K562 (cell line): Measurements from ENCODE around the gene DHDH. TPM values are rescaled to one million over a fixed set of nuclear protein-coding genes. Genes with fewer than 3 reads are reported as not detected.
A peak's percentile ranks its signal among the peaks of the same experiment; 100 is the strongest.

Experiments
- ATAC-seq: fragments of 200-7000 bp; cut with Tn5 transposase; 3 replicates; pipeline ENCODE4 v1.9.1; 2020; ENCODE audit warnings: moderate library complexity
- BruUV-seq: library from RNA; stranded (reverse); fragments of 400-500 nt; replicated peaks from 2 replicates; lab custom pipeline; 2021; lab: Mats Ljungman, UMichigan
- CTCF ChIA-PET: fragments of 300-600 bp; formaldehyde crosslinking; extraction: SDS; loops from one replicate; lab custom pipeline; 2021; ENCODE audit warnings: low intra/inter-chr PET ratio; lab: Yijun Ruan, JAX
- POLR2A ChIA-PET: fragments of 300-600, 350-650 bp; sonication (Branson Sonifier 250); formaldehyde crosslinking; extraction: SDS; loops from one replicate; lab custom pipeline; 2021; ENCODE audit warnings: antibody characterized with exemption, inconsistent platforms; lab: Yijun Ruan, JAX
- DNase-seq, 4 experiments: peaks; one replicate each; pipeline versions ENCODE4 v3.0.0 to v3.0.0-alpha.2; 2011 to 2018; ENCODE audit warnings: low spot score in 3 of 4, mixed read lengths in 3 of 4; ENCODE audit errors: extremely low read depth in 1 of 4
- FAIRE-seq: peaks from 2 replicates; lab custom pipeline; 2011; peaks lifted over from hg19 to GRCh38; lab: Jason Lieb, UNC
- H2AFZ ChIP-seq: 2 replicates; pipeline ENCODE4 v1.6.0; 2011; ENCODE audit warnings: low read depth, low read length, control low read depth, inconsistent platforms
- H3K27ac ChIP-seq: fragments of 200-600 bp; 3 replicates; pipeline ENCODE4 v1.8.0; 2011; ENCODE audit warnings: low read depth, mild to moderate bottlenecking, control low read depth, inconsistent platforms, low read length, moderate library complexity, mixed read lengths; ENCODE audit errors: extremely low read depth
- H3K27me3 ChIP-seq, 2 experiments: fragments of 300-600 bp in 1 of 2; 2 replicates in 1 of 2; 3 replicates in 1 of 2; pipeline versions ENCODE4 v1.6.0 to v1.8.0; 2011; ENCODE audit warnings: inconsistent platforms in 2 of 2, low read length in 2 of 2, mild to moderate bottlenecking in 1 of 2, mixed read lengths in 1 of 2, moderate library complexity in 1 of 2; ENCODE audit not compliant: control insufficient read depth in 2 of 2, insufficient read depth in 2 of 2
- H3K36me3 ChIP-seq: fragments of 300-600 bp; 3 replicates; pipeline ENCODE4 v1.8.0; 2011; ENCODE audit warnings: mild to moderate bottlenecking, low read length, inconsistent platforms; ENCODE audit not compliant: control insufficient read depth, insufficient read depth
- H3K4me1 ChIP-seq, 2 experiments: fragments of 200-600 bp in 1 of 2; replicated peaks in 1 of 2; 2 replicates in 1 of 2; 3 replicates in 1 of 2; pipeline versions ENCODE4 v1.5.1 to v1.8.0; 2011; ENCODE audit warnings: inconsistent platforms in 2 of 2, low read length in 2 of 2, mild to moderate bottlenecking in 1 of 2, mixed read lengths in 1 of 2, moderate library complexity in 1 of 2; ENCODE audit not compliant: control insufficient read depth in 2 of 2, insufficient read depth in 2 of 2
- H3K4me2 ChIP-seq: 2 replicates; pipeline ENCODE4 v1.6.1; 2011; ENCODE audit warnings: low read length, control low read depth, inconsistent platforms, mixed read lengths; ENCODE audit not compliant: insufficient read depth
- H3K4me3 ChIP-seq: fragments of 200-600 bp; sonication (generic), shearing (Covaris generic); 2 replicates; pipeline ENCODE4 v1.5.1; 2016; ENCODE audit warnings: control low read depth, inconsistent platforms
- H3K79me2 ChIP-seq: fragments of 200-600 bp; 3 replicates; pipeline ENCODE4 v1.8.0; 2011; ENCODE audit warnings: low read length, inconsistent platforms; ENCODE audit not compliant: control insufficient read depth, insufficient read depth
- H3K9ac ChIP-seq, 2 experiments: 2 replicates each; pipeline versions ENCODE4 v1.6.0 to v1.6.1; 2011; ENCODE audit warnings: low read depth in 2 of 2, low read length in 2 of 2, control low read depth in 1 of 2, inconsistent platforms in 1 of 2, mild to moderate bottlenecking in 1 of 2, mixed read lengths in 1 of 2; ENCODE audit not compliant: insufficient read depth in 1 of 2
- H3K9me1 ChIP-seq: one replicate; pipeline ENCODE4 v1.6.0; 2011; ENCODE audit warnings: inconsistent platforms, mild to moderate bottlenecking, low read length, moderate library complexity; ENCODE audit not compliant: control insufficient read depth, insufficient read depth
- H3K9me3 ChIP-seq: replicated peaks from 2 replicates; pipeline ENCODE4 v1.5.1; 2011; ENCODE audit warnings: low read depth, low read length, inconsistent platforms; ENCODE audit not compliant: control insufficient read depth, insufficient read depth
- H4K20me1 ChIP-seq: replicated peaks from 2 replicates; pipeline ENCODE4 v1.6.1; 2011; ENCODE audit warnings: low read length, inconsistent platforms, mixed read lengths; ENCODE audit not compliant: control insufficient read depth, insufficient read depth
- HOXB6 ChIP-seq: fragments of 250-450 bp; sonication (Bioruptor Pico); IDR thresholded peaks from 2 replicates; pipeline ENCODE4 v1.5.1; 2022; ENCODE audit warnings: mild to moderate bottlenecking, borderline replicate concordance
- POLR2G ChIP-seq: fragments of 200-400 bp; formaldehyde crosslinking; IDR thresholded peaks from 2 replicates; pipeline ENCODE4 v1.6.1; 2017; ENCODE audit warnings: low read depth, mild to moderate bottlenecking, antibody characterized with exemption, low read length, moderate library complexity
- RBFOX2 ChIP-seq: fragments of 200-400 bp; formaldehyde crosslinking; IDR thresholded peaks from 2 replicates; pipeline ENCODE4 v1.6.1; 2017; ENCODE audit warnings: low read depth, mild to moderate bottlenecking, low read length, moderate library complexity
- RBM22 ChIP-seq: fragments of 200-400 bp; formaldehyde crosslinking; IDR thresholded peaks from 2 replicates; pipeline ENCODE4 v1.6.1; 2018; ENCODE audit warnings: low read length, low read depth; ENCODE audit not compliant: poor library complexity, severe bottlenecking
- ZFP36 ChIP-seq: fragments of 150-350 bp; IDR thresholded peaks from 2 replicates; pipeline ENCODE4 v1.6.1; 2018; ENCODE audit warnings: low read length, low read depth; ENCODE audit not compliant: partially characterized antibody
- WGBS: fragments of 100-300 bp; shearing (Covaris generic); methylation state at CpG from one replicate; pipeline ENCODE4 v1.1.6; 2016; ENCODE audit warnings: low coverage, mixed read lengths; ENCODE audit not compliant: insufficient coverage; ENCODE audit errors: missing lambda C conversion rate; 5-methylcytosine and 5-hydroxymethylcytosine counted together
- in situ Hi-C: fragments of 300-500 bp; cut with MboI; formaldehyde crosslinking; loops from 4 replicates; pipeline ENCODE4 v1.15.0; 2018; ENCODE audit warnings: inconsistent platforms, mixed read lengths
- intact Hi-C: fragments of 100-400 bp; cut with micrococcal nuclease; formaldehyde crosslinking; loops from 2 replicates; pipeline ENCODE4 v1.14.2; 2022
- polyA plus RNA-seq, 8 experiments: library from polyadenylated mRNA; depleted of rRNA in 4 of 8; stranded (reverse) in 5 of 8; unstranded in 3 of 8; fragments of >200 nt; fragmentation: Nextera tagmentation in 2 of 8; fragmentation: Illumina TruSeq in 1 of 8; extraction: Ambion mirVana in 2 of 8; extraction: Trizol in 1 of 8; gene quantifications; 2 replicates each; pipeline versions ENCODE4 v1.2.1 to v1.2.3, GENCODE V29; 2011 to 2014; ENCODE audit warnings: inconsistent platforms in 1 of 8, missing spikeins in 1 of 8
- total RNA-seq, 7 experiments: library from RNA; depleted of rRNA in 6 of 7; stranded (reverse); fragments of >200 nt in 6 of 7; fragmentation: Illumina TruSeq in 2 of 7; extraction: Trizol in 2 of 7; gene quantifications; 2 replicates each; pipeline versions ENCODE4 v1.2.1 to v1.2.3, GENCODE V29; 2011 to 2021; ENCODE audit warnings: low replicate concordance in 1 of 7
- TF ChIP-seq, protein P1 (sequence below): fragments of 250-450 bp; sonication (Bioruptor Pico); IDR thresholded peaks from 2 replicates; pipeline ENCODE4 v1.5.0; 2020; ENCODE audit warnings: mild to moderate bottlenecking, borderline replicate concordance
- TF ChIP-seq, protein P2 (sequence below), 3 experiments: fragments of 200-800 bp in 1 of 3; sonication (Bioruptor generic) in 1 of 3; sonication (generic) in 1 of 3; formaldehyde crosslinking in 1 of 3; IDR thresholded peaks; 2 replicates each; pipeline versions ENCODE4 v1.6.1 to v1.8.0; 2016 to 2022; ENCODE audit warnings: mild to moderate bottlenecking in 2 of 3, missing compliant biosample characterization in 2 of 3, missing genetic modification characterization in 2 of 3, missing genetic modification reagents in 1 of 3

DHDH gene
- total and polyA plus RNA-seq, 9 of the 15 experiments (the other 6 are each of a cell fraction or from before 2014, with no cell fraction given) = 0.37 to 1.9 (median 0.87) TPM

DNA sequence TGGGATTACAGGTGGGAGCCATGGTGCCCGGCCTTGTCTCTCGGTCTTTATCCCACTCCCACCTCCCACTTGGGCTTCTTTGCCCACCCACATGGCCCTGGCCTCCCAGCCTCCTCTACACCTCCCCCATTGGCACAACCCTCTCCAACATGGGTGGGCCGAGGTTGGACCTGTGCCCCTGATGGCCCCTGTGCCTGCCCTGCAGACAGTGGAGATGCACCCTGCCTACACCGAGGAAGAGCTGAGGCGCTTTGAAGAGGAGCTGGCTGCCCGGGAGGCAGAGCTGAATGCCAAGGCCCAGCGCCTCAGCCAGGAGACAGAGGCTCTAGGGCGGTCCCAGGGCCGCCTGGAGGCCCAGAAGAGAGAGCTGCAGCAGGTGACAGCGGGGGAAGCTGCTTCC, 12.6 kb upstream of the DHDH start:
- Histone ChIP-seq H3K27me3 (no peaks in the 10 kb centered on the region), H3K9ac (peak overlapping the region in 1 of 2 experiments; percentile 66; a peak in 1 of 4 replicates), H3K4me1 (peaks cover 0 to 13% of the 10 kb centered on the region in 2 experiments; a peak in 3 of 5 replicates), H3K79me2 (no peaks in the 10 kb centered on the region), H3K9me3 (no peaks in the 10 kb centered on the region), H2AFZ (no peak overlapping the region), H3K27ac (no peak overlapping the region), H3K4me3 (no peak overlapping the region), H3K9me1 (no peaks in the 10 kb centered on the region), H4K20me1 (no peaks in the 10 kb centered on the region), H3K36me3 (peaks cover 62% of the 10 kb centered on the region; the same call in 2 of the 3 replicates), H3K4me2 (no peak overlapping the region)
- no peak for ATAC-seq
- no TSS peak for BruUV-seq
- no peak for DNase-seq
- intact Hi-C loops = no loop called here
- in situ Hi-C loops = no loop called here
- FAIRE-seq = no peak
- ChIA-PET CTCF (no interaction called here), POLR2A (interaction anchor here (0.6 to 2.4 kb wide), 4 partner anchors 12 to 45 kb away, joined by 3 to 12 read pairs (median 6); partner anchors contain the start of gene DHDH)
- TF ChIP-seq, protein P1, sequence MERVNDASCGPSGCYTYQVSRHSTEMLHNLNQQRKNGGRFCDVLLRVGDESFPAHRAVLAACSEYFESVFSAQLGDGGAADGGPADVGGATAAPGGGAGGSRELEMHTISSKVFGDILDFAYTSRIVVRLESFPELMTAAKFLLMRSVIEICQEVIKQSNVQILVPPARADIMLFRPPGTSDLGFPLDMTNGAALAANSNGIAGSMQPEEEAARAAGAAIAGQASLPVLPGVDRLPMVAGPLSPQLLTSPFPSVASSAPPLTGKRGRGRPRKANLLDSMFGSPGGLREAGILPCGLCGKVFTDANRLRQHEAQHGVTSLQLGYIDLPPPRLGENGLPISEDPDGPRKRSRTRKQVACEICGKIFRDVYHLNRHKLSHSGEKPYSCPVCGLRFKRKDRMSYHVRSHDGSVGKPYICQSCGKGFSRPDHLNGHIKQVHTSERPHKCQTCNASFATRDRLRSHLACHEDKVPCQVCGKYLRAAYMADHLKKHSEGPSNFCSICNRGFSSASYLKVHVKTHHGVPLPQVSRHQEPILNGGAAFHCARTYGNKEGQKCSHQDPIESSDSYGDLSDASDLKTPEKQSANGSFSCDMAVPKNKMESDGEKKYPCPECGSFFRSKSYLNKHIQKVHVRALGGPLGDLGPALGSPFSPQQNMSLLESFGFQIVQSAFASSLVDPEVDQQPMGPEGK (CRISPR knock-in tag) = no peak
- peak; percentile 39 for TF ChIP-seq RBM22
- TF ChIP-seq POLR2G = peak; percentile 48
- TF ChIP-seq, protein P2, sequence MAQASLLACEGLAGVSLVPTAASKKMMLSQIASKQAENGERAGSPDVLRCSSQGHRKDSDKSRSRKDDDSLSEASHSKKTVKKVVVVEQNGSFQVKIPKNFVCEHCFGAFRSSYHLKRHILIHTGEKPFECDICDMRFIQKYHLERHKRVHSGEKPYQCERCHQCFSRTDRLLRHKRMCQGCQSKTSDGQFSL (CRISPR knock-in tag; IDR thresholded peaks at IDR 0.05) = 0 out of 2 replicates have a peak, but pooled peaks have one; percentile 24
- TF ChIP-seq, protein P2 (tag; IDR thresholded peaks at IDR 0.05) = no peak
- TF ChIP-seq RBFOX2 = peak; percentile 53
- TF ChIP-seq HOXB6 (CRISPR knock-in tag) = no peak
- no peak for TF ChIP-seq ZFP36
- WGBS = 78% methylated on average over 6 of the region's 10 CpGs
